Heart right ventricle (tissue), 16 donors: ENCODE data around the gene NAA10. TPM values are rescaled to one million over a fixed set of nuclear protein-coding genes. Genes with fewer than 3 reads are reported as not detected.
A peak's percentile ranks its signal among the peaks of the same experiment; 100 is the strongest.

Source experiments
- ATAC-seq, 8 donors: fragments of 200-7000 bp; cut with Tn5 transposase; one replicate each; pipeline ENCODE4 v1.9.1; 2020; ENCODE audit warnings: mild to moderate bottlenecking in 8 of 8, moderate library complexity in 8 of 8, moderate number of reproducible peaks in 1 of 8
- DNase-seq, 2 donors: peaks; one replicate each; pipeline ENCODE4 v3.0.0-alpha.2; 2020
- H3K27ac ChIP-seq, 10 donors: fragments of 200-600 bp; sonication (generic) in 2 of 10; one replicate each; pipeline versions ENCODE4 v1.5.0 to v1.8.0; 2020 to 2022; ENCODE audit warnings: mild to moderate bottlenecking in 3 of 10
- H3K27me3 ChIP-seq, 7 donors: fragments of 200-600 bp; one replicate each; pipeline ENCODE4 v1.8.0; 2021 to 2022; ENCODE audit warnings: mild to moderate bottlenecking in 2 of 7
- H3K36me3 ChIP-seq, 9 donors: fragments of 200-600 bp; sonication (generic) in 1 of 9; one replicate each; pipeline versions ENCODE4 v1.5.0 to v1.8.0; 2020 to 2022; ENCODE audit warnings: mild to moderate bottlenecking in 2 of 9
- H3K4me1 ChIP-seq, 9 donors: fragments of 200-600 bp; sonication (generic) in 1 of 9; one replicate each; pipeline versions ENCODE4 v1.5.0 to v1.8.0; 2020 to 2022; ENCODE audit warnings: mild to moderate bottlenecking in 4 of 9
- H3K4me3 ChIP-seq, 10 donors: fragments of 200-600 bp; sonication (generic) in 2 of 10; one replicate each; pipeline versions ENCODE4 v1.5.0 to v1.8.0; 2020 to 2022; ENCODE audit warnings: mild to moderate bottlenecking in 7 of 10, moderate library complexity in 2 of 10
- H3K9me3 ChIP-seq, 11 donors: fragments of 200-600 bp in 10 of 11; sonication (generic) in 2 of 11; one replicate each; pipeline versions ENCODE4 v1.5.0 to v1.8.0; 2013 to 2022; ENCODE audit warnings: mild to moderate bottlenecking in 2 of 11, control low read depth in 1 of 11, moderate library complexity in 1 of 11
- CTCF ChIP-seq, 9 donors: fragments of 200-600 bp; sonication (generic) in 2 of 9; IDR thresholded peaks; one replicate each; pipeline versions ENCODE4 v1.5.0 to v1.8.0; 2021 to 2022; ENCODE audit warnings: antibody characterized with exemption in 9 of 9, mild to moderate bottlenecking in 5 of 9, moderate library complexity in 1 of 9
- WGBS, 2 donors: extraction: QIAGEN DNeasy Blood & Tissue Kit; methylation state at CpG; one replicate each; pipeline ENCODE4 v1.1.7; 2013; ENCODE audit warnings: inconsistent platforms in 1 of 2; 5-methylcytosine and 5-hydroxymethylcytosine counted together
- intact Hi-C, 10 donors: fragments of 100-400 bp; cut with DNase I; formaldehyde crosslinking; loops; one replicate each; pipeline versions ENCODE4 v1.11.1 to v1.14.2; 2022
- polyA plus RNA-seq, 2 donors: library from polyadenylated mRNA; stranded (reverse); fragments of 200-250 nt; gene quantifications; one replicate each; pipeline ENCODE4 v1.2.3, GENCODE V29; 2013
- total RNA-seq, 10 donors: library from RNA; stranded (reverse); fragmentation: NEBNext Ultra II Directional in 3 of 10; extraction: Animal tissue kit (Norgen Biotek cat#: 25700) in 3 of 10; gene quantifications; one replicate each; pipeline versions ENCODE4 v1.2.1 to v1.2.4, GENCODE V29; 2021 to 2023
- donor health status: Arrhythmogenic right ventricular cardiomyopathy.
- donor health status: ischemic (EF 13 %, LVEDD 7.1; RV severe dilation, severe dysfunction).
- donor health status: healthy with polysubstance abuse.
- donor health status: DM: no; HTN: yes; CAD: no.
- donor health status: DM: no; HTN: no; CAD: no.
- donor health status: ischemic (EF 25% LVEDD 6.9; RV normal size, moderate dysfunction).
- donor health status: ischemic (EF 25% LVEDD 5.7; RV mildly dilated, moderate dysfunction).
- donor health status: healthy.
- donor health status: DM: yes; HTN: yes; CAD: no.
- donor health status: Ischemic cardiomyopathy.
- donor health status: ischemic (EF 35%, LVEDD 5.7; RV mildly dilated, moderate dysfunction).
- donor health status: nonischemic (EF 11% LVEDD 7.7; RV severe dilation, severe dysfunction).
- donor health status: DM: yes; HTN: yes; CAD: no.
- donor health status: PGD.
- donor health status: ischemic (EF 29% LVEDD 5.4; RV normal size, mild dysfunction).
- donor health status: nonischemic (EF 23%, LVEDD 6.1; RV moderate dilation, normal function).

Gene NAA10
- total and polyA plus RNA-seq, 12 donors: 46.9 to 228 (median 62.2) TPM

- H3K4me3 ChIP-seq: no peak overlapping the region
- WGBS, 2 donors: 92 to 96% methylated on average over 23 to 44 of the region's 44 CpGs
- H3K27me3 ChIP-seq: no peaks in the 10 kb centered on the region
- H3K36me3 ChIP-seq: peaks cover 0 to 100% (median 4%) of the 10 kb centered on the region in 9 donors
- no peaks in the 10 kb centered on the region for H3K9me3 ChIP-seq
- no peak for TF ChIP-seq CTCF (IDR thresholded peaks at IDR 0.05)
- intact Hi-C loops: loop anchor here in 6 of 10 donors (2.0 to 10.0 kb wide), 5 partner anchors 187 to 990 kb away; partner anchors contain the start of gene PLXNB3 (in 5 of the 6)
- peaks cover 0 to 17% (median 8%) of the 10 kb centered on the region in 9 donors for H3K4me1 ChIP-seq
- H3K27ac ChIP-seq: no peak overlapping the region
- no peak for DNase-seq
- ATAC-seq: peak in 1 of 8 donors; percentile 3
Observed at GRCh38 chrX:153954558-153955227, 19.9 kb upstream of the NAA10 start.

GRCh38 chrX:153953892-153954557 lies 19.2 kb upstream of the NAA10 start:
- no peak for TF ChIP-seq CTCF (IDR thresholded peaks at IDR 0.05)
- 81 to 85% methylated on average over 20 to 33 of the region's 33 CpGs for WGBS, 2 donors
- Histone ChIP-seq H3K36me3 (peaks cover 0 to 100% (median 4%) of the 10 kb centered on the region in 9 donors), H3K9me3 (no peaks in the 10 kb centered on the region), H3K4me1 (peaks cover 0 to 23% (median 8%) of the 10 kb centered on the region in 9 donors), H3K4me3 (no peak overlapping the region), H3K27me3 (no peaks in the 10 kb centered on the region), H3K27ac (peak overlapping the region in 3 of 10 donors; percentile 29 to 62 (median 56))
- peak in 3 of 8 donors; percentile 3 to 5 (median 3) for ATAC-seq
- no peak for DNase-seq
- intact Hi-C loops: loop anchor here in 8 of 10 donors (1.0 to 10.0 kb wide), 6 partner anchors 187 to 989 kb away; partner anchors contain the start of gene PLXNB3 (in 7 of the 8)

GRCh38 chrX:153953342-153953830 lies 18.5 kb upstream of the NAA10 start:
- Histone ChIP-seq H3K27ac (peak overlapping the region in 6 of 10 donors; percentile 8 to 69 (median 42)), H3K27me3 (no peaks in the 10 kb centered on the region), H3K4me3 (no peak overlapping the region), H3K9me3 (no peaks in the 10 kb centered on the region), H3K36me3 (peaks cover 0 to 100% (median 4%) of the 10 kb centered on the region in 9 donors), H3K4me1 (peaks cover 0 to 28% (median 10%) of the 10 kb centered on the region in 9 donors)
- peak; percentile 56 to 68 for DNase-seq
- WGBS, 2 donors: 6 to 21% methylated on average over 17 to 33 of the region's 33 CpGs
- peak; percentile 59 to 76 (median 67) for ATAC-seq
- TF ChIP-seq CTCF (IDR thresholded peaks at IDR 0.05): peak; percentile 84 to 100 (median 89)
- intact Hi-C loops: loop anchor here in 7 of 10 donors (1.0 to 10.0 kb wide), 6 partner anchors 186 to 989 kb away; partner anchors contain the start of gene PLXNB3 (in 6 of the 7)

- no peaks in the 10 kb centered on the region for H3K27me3 ChIP-seq
- peaks cover 0 to 37% (median 18%) of the 10 kb centered on the region in 9 donors for H3K4me1 ChIP-seq
- ATAC-seq: no peak
- H3K4me3 ChIP-seq: no peak overlapping the region
- peak overlapping the region in 3 of 10 donors; percentile 25 to 69 (median 62) for H3K27ac ChIP-seq
- WGBS, 2 donors: 87 to 88% methylated on average over 30 to 32 of the region's 32 CpGs
- H3K36me3 ChIP-seq: peaks cover 0 to 96% (median 4%) of the 10 kb centered on the region in 9 donors
- no peaks in the 10 kb centered on the region for H3K9me3 ChIP-seq
- no peak for DNase-seq
- TF ChIP-seq CTCF (IDR thresholded peaks at IDR 0.05): no peak
- intact Hi-C loops: loop anchor here in 7 of 10 donors (1.0 to 10.0 kb wide), 6 partner anchors 185 to 988 kb away; partner anchors contain the start of gene PLXNB3 (in 6 of the 7)
Observed at GRCh38 chrX:153952373-153953026, 17.7 kb upstream of the NAA10 start.
